ENCODE measurements around the gene FANCC. TPM values are rescaled to one million over a fixed set of nuclear protein-coding genes. Genes with fewer than 3 reads are reported as not detected.

Gene FANCC
- total RNA-seq, 2 donors from 2014 or later: 4.9 to 21.2 TPM

GRCh38 chr9:95067897-95068296 is 249.6 kb downstream of the FANCC start:
- Histone ChIP-seq H3K4me3 (no peak overlapping the region), H3K9me3 (no peaks in the 10 kb centered on the region), H3K4me1 (replicated peaks) (peaks cover 3% of the 10 kb centered on the region), H3K27me3 (replicated peaks; ENCODE audit: insufficient read depth) (no peaks in the 10 kb centered on the region), H3K27ac (no peak overlapping the region), H3K36me3 (no peaks in the 10 kb centered on the region)
- WGBS: 43% methylated on average over 2 of the region's 2 CpGs
- intact Hi-C loops (cut with DNase I): no loop called here
- DNase-seq (ENCODE audit: low spot score): no peak
- TF ChIP-seq POLR2AphosphoS5 (IDR thresholded peaks at IDR 0.05) (no peak), POLR2A (IDR thresholded peaks at IDR 0.05) (no peak), CTCF (IDR thresholded peaks at IDR 0.05) (no peak)

DNA sequence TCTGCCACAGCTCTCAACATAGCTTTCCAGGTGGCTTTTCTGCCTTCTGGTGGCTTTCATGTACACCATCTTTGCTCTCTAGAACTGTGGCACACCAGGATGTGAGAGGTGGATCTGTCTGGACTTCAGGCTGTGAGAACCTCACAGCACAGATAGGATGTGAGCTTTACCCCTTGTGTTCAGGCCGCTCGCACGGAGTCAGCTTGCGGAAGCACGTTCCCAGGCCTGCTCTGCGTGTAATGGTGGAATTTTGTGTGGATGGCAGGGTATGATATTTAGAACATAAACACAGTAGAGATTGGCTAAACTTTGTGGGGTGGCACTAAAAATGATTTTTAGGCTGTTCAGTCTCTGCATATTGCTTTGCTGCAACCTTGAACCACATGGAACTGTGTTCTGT is 250.5 kb downstream of the FANCC start:
- Histone ChIP-seq H3K4me3 (no peak overlapping the region), H3K4me1 (replicated peaks) (peaks cover 10% of the 10 kb centered on the region), H3K27me3 (replicated peaks; ENCODE audit: insufficient read depth) (no peaks in the 10 kb centered on the region), H3K36me3 (no peaks in the 10 kb centered on the region), H3K9me3 (no peaks in the 10 kb centered on the region), H3K27ac (peak overlapping the region in 1 of 2 donors; percentile 25)
- TF ChIP-seq POLR2A (IDR thresholded peaks at IDR 0.05): no peak
- no peak for TF ChIP-seq CTCF (IDR thresholded peaks at IDR 0.05)
- no peak for TF ChIP-seq POLR2AphosphoS5 (IDR thresholded peaks at IDR 0.05)
- DNase-seq (ENCODE audit: low spot score): no peak
- intact Hi-C loops (cut with DNase I): no loop called here
- WGBS: 71% methylated on average over 6 of the region's 6 CpGs

DNA sequence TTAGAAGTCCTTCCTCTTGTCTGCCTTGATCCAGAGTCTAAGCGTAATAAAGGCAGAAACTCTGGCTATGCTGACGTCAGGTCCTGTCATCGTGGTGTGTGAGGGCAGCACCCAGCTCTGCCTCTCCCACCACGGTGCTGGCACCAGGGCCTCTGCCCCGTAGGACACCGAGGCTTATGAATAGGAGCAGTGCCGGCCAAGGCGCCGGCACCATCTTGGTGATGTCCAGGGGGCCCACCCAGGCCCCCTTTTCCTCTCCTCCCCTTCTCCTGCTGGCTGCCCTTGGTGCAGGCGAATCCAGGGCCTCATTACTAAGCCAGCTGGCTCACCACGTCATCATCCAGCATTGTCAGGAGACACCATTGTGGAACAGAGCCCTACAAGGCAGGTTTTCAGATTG is 252.3 kb downstream of the FANCC start:
- no peak for DNase-seq (ENCODE audit: low spot score)
- H3K27ac ChIP-seq: peak overlapping the region; percentile 68 to 74

DNA sequence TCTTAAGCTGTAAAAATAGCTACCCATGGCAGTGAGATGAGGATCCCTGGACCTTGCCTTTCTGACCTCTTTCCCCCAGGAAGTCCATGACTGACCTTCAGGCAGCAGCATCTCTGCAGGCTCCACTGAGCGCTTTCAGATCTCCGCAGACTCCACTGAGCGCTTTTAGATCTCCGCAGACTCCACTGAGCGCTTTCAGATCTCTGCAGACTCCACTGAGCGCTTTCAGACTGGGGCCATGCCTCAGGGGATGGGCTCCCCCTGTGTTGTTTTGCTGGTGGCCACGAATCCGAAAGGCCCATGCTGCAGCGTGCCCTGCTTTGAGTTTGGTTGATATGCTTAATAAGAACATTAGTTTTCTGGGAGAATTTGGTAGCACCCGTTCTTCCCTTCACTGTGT is 254.2 kb downstream of the FANCC start:
- DNase-seq (ENCODE audit: low spot score): no peak
- TF ChIP-seq POLR2A (IDR thresholded peaks at IDR 0.05) (no peak), POLR2AphosphoS5 (IDR thresholded peaks at IDR 0.05) (no peak)
- no peaks in the 10 kb centered on the region for H3K36me3 ChIP-seq
- H3K9me3 ChIP-seq: no peaks in the 10 kb centered on the region
- H3K4me1 ChIP-seq (replicated peaks): peaks cover 12% of the 10 kb centered on the region
- WGBS: 60% methylated on average over 10 of the region's 10 CpGs
- no peak overlapping the region for H3K4me3 ChIP-seq
- peak overlapping the region; percentile 68 to 74 for H3K27ac ChIP-seq
- intact Hi-C loops (cut with DNase I): no loop called here
- no peaks in the 10 kb centered on the region for H3K27me3 ChIP-seq (replicated peaks; ENCODE audit: insufficient read depth)

More for the DNA sequence above, 252.3 kb downstream of the FANCC start:
- 22% methylated on average over 11 of the region's 11 CpGs for WGBS
- no peaks in the 10 kb centered on the region for H3K27me3 ChIP-seq (replicated peaks; ENCODE audit: insufficient read depth)
- intact Hi-C loops (cut with DNase I): no loop called here
- H3K4me3 ChIP-seq: no peak overlapping the region
- TF ChIP-seq CTCF (IDR thresholded peaks at IDR 0.05) (peak in 1 of 4 experiments; percentile 11), POLR2AphosphoS5 (IDR thresholded peaks at IDR 0.05) (no peak)
- H3K9me3 ChIP-seq: no peaks in the 10 kb centered on the region
- H3K36me3 ChIP-seq: no peaks in the 10 kb centered on the region
- peaks cover 11% of the 10 kb centered on the region for H3K4me1 ChIP-seq (replicated peaks)

DNA sequence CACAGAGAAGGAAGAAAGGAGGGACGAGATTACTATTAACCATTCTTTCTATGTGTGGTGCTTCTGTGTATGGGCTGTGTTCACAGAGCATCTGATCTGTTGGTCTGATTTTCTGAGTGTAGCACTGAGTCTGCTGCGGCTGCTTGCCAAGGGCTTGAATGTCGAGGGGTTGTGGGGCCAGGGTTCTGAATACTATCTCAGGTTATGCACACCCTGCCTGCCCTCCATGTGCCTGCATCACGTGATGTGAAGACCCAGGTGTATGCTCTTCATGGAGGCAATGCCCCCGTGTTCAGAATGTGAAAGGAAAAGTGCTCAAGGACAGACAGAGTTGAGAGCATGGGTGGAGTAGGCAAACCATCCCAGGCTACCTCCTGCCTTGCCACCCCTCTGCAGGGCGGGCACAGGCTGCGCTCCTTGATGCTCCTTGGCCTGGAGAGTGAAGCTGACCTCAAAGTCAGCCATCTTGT is 254.9 kb downstream of the FANCC start:
- Histone ChIP-seq H3K4me3 (no peak overlapping the region), H3K9me3 (no peaks in the 10 kb centered on the region), H3K27ac (peak overlapping the region; percentile 68 to 74), H3K27me3 (replicated peaks; ENCODE audit: insufficient read depth) (no peaks in the 10 kb centered on the region), H3K36me3 (no peaks in the 10 kb centered on the region), H3K4me1 (replicated peaks) (peaks cover 12% of the 10 kb centered on the region)
- WGBS: 28% methylated on average over 7 of the region's 7 CpGs
- intact Hi-C loops (cut with DNase I): no loop called here
- DNase-seq (ENCODE audit: low spot score): no peak
- TF ChIP-seq POLR2AphosphoS5 (IDR thresholded peaks at IDR 0.05) (no peak), CTCF (IDR thresholded peaks at IDR 0.05) (no peak), POLR2A (IDR thresholded peaks at IDR 0.05) (no peak)
